B cell (primary cell): ENCODE data around the gene RAB3IL1. TPM values are rescaled to one million over a fixed set of nuclear protein-coding genes. Genes with fewer than 3 reads are reported as not detected.
A peak's percentile ranks its signal among the peaks of the same experiment; 100 is the strongest.

ENCODE experiments used
- ATAC-seq: fragments of 200-7000 bp; cut with Tn5 transposase; one replicate; pipeline ENCODE4 v1.10.0; 2021; ENCODE audit warnings: low read depth, mild to moderate bottlenecking, moderate number of reproducible peaks, moderate library complexity
- CTCF ChIA-PET: fragments of 350-600 bp; sonication (Branson Sonifier 250); formaldehyde crosslinking; loops from one replicate; lab custom pipeline; 2021; ENCODE audit warnings: antibody characterized with exemption, inconsistent platforms; lab: Charles Lee
- POLR2A ChIA-PET: fragments of 350-600 bp; sonication (Branson Sonifier 250); formaldehyde crosslinking; loops from one replicate; lab custom pipeline; 2021; ENCODE audit warnings: antibody characterized with exemption; lab: Charles Lee
- DNase-seq: peaks from one replicate; pipeline ENCODE4 v3.0.0; 2013
- H2AFZ ChIP-seq: 2 replicates; pipeline ENCODE4 v1.6.1; 2012; ENCODE audit warnings: mild to moderate bottlenecking, low read depth, low read length; ENCODE audit not compliant: insufficient read depth, poor library complexity, severe bottlenecking
- H3K27ac ChIP-seq, 2 donors: 1 replicate in 1 of 2; 2 replicates in 1 of 2; pipeline ENCODE4 v1.5.1; 2012 to 2013; ENCODE audit warnings: low read length in 2 of 2, mild to moderate bottlenecking in 2 of 2, moderate library complexity in 1 of 2
- H3K27me3 ChIP-seq, 4 experiments: fragments of 200-600 bp in 1 of 4; sonication (generic) in 1 of 4; replicated peaks in 1 of 4; 1 replicate in 2 of 4; 2 replicates in 2 of 4; pipeline versions ENCODE4 v1.6.1 to v1.7.0; 2013 to 2016; ENCODE audit warnings: low read length in 3 of 4, mild to moderate bottlenecking in 2 of 4, mixed read lengths in 1 of 4, moderate library complexity in 1 of 4; ENCODE audit not compliant: insufficient read depth in 4 of 4, control insufficient read depth in 3 of 4; ENCODE audit errors: control extremely low read depth in 1 of 4
- H3K36me3 ChIP-seq, 2 experiments: replicated peaks in 1 of 2; 1 replicate in 1 of 2; 2 replicates in 1 of 2; pipeline versions ENCODE4 v1.6.1 to v1.7.1; 2013; ENCODE audit warnings: low read length in 1 of 2; ENCODE audit not compliant: insufficient read depth in 2 of 2, control insufficient read depth in 1 of 2; ENCODE audit errors: control extremely low read depth in 1 of 2, extremely low read depth in 1 of 2
- H3K4me1 ChIP-seq, 2 donors: fragments of 200-600 bp in 1 of 2; sonication (generic) in 1 of 2; 1 replicate in 1 of 2; 2 replicates in 1 of 2; pipeline versions ENCODE4 v1.5.1 to v1.6.1; 2013 to 2017; ENCODE audit warnings: low read length in 2 of 2; ENCODE audit not compliant: control insufficient read depth in 2 of 2, insufficient read depth in 2 of 2
- H3K4me2 ChIP-seq: replicated peaks from 2 replicates; pipeline ENCODE3; 2012; ENCODE audit warnings: mild to moderate bottlenecking, low read depth, low read length; ENCODE audit not compliant: poor library complexity, severe bottlenecking
- H3K4me3 ChIP-seq, 5 experiments: fragments of 200-600 bp in 1 of 5; sonication (generic) in 1 of 5; 1 replicate in 3 of 5; 2 replicates in 2 of 5; pipeline versions ENCODE4 v1.5.1 to v1.7.0; 2011 to 2016; ENCODE audit warnings: low read length in 4 of 5, mild to moderate bottlenecking in 4 of 5, low read depth in 2 of 5, control low read depth in 1 of 5, moderate library complexity in 1 of 5; ENCODE audit not compliant: insufficient read depth in 1 of 5; ENCODE audit errors: control extremely low read depth in 1 of 5, extremely low read depth in 1 of 5
- H3K79me2 ChIP-seq: fragments of 200-600 bp; sonication (generic); one replicate; pipeline ENCODE4 v1.6.0; 2016; ENCODE audit warnings: low read length; ENCODE audit not compliant: control insufficient read depth, insufficient read depth
- H3K9ac ChIP-seq: fragments of 200-600 bp; sonication (generic); 2 replicates; pipeline ENCODE4 v1.6.1; 2017; ENCODE audit warnings: mild to moderate bottlenecking, low read length, moderate library complexity
- H3K9me3 ChIP-seq, 3 donors: one replicate each; pipeline versions ENCODE4 v1.6.1 to v1.7.1; 2013; ENCODE audit warnings: low read length in 2 of 3; ENCODE audit not compliant: control insufficient read depth in 2 of 3, insufficient read depth in 1 of 3; ENCODE audit errors: control extremely low read depth in 1 of 3
- H4K20me1 ChIP-seq: 2 replicates; pipeline ENCODE4 v1.6.0; 2012; ENCODE audit warnings: mild to moderate bottlenecking, low read length; ENCODE audit not compliant: insufficient read depth, control insufficient read depth, poor library complexity, severe bottlenecking
- H3K27ac Mint-ChIP-seq: one replicate; pipeline ENCODE4 v1.8.0; 2021; ENCODE audit warnings: mixed read lengths
- H3K27me3 Mint-ChIP-seq: one replicate; pipeline ENCODE4 v1.8.0; 2021; ENCODE audit warnings: mixed read lengths
- H3K4me1 Mint-ChIP-seq: one replicate; pipeline ENCODE4 v1.8.0; 2021; ENCODE audit warnings: mixed read lengths
- H3K4me3 Mint-ChIP-seq: one replicate; pipeline ENCODE4 v1.8.0; 2021; ENCODE audit warnings: mixed read lengths
- H3K9me3 Mint-ChIP-seq: one replicate; pipeline ENCODE4 v1.8.0; 2022; ENCODE audit warnings: mixed read lengths; ENCODE audit not compliant: insufficient read depth
- EZH2 ChIP-seq: IDR thresholded peaks from 2 replicates; pipeline ENCODE4 v1.6.1; 2012; ENCODE audit warnings: borderline replicate concordance, low read depth, mild to moderate bottlenecking, moderate library complexity, low read length; ENCODE audit not compliant: insufficient read depth, poor library complexity, severe bottlenecking
- WGBS: methylation state at CpG from one replicate; pipeline ENCODE4 v1.1.5; 2013; ENCODE audit warnings: missing lambda C conversion rate; ENCODE audit not compliant: insufficient coverage; 5-methylcytosine and 5-hydroxymethylcytosine counted together
- intact Hi-C: fragments of 100-400 bp; cut with micrococcal nuclease; formaldehyde crosslinking; loops from one replicate; pipeline ENCODE4 v1.10.0; 2022
- polyA plus RNA-seq: library from polyadenylated mRNA; depleted of rRNA; stranded (reverse); fragments of >200 nt; gene quantifications from 2 replicates; pipeline ENCODE4 v1.2.3, GENCODE V29; 2012
- total RNA-seq, 2 donors: library from RNA; stranded (reverse); fragments of 120-200 nt in 1 of 2; gene quantifications; 1 replicate in 1 of 2; 2 replicates in 1 of 2; pipeline versions ENCODE4 v1.2.3 to v1.2.4, GENCODE V29; 2013 to 2022
- TF ChIP-seq, protein P1 (sequence below): fragments of 200-600 bp; IDR thresholded peaks from one replicate; pipeline ENCODE4 v1.8.0; 2022; ENCODE audit warnings: antibody characterized with exemption, mild to moderate bottlenecking

Gene RAB3IL1
- total and polyA plus RNA-seq, 2 donors (not counting 1 experiment from before 2014, with no cell fraction given), result 0.27 TPM; not detected in 1

DNA sequence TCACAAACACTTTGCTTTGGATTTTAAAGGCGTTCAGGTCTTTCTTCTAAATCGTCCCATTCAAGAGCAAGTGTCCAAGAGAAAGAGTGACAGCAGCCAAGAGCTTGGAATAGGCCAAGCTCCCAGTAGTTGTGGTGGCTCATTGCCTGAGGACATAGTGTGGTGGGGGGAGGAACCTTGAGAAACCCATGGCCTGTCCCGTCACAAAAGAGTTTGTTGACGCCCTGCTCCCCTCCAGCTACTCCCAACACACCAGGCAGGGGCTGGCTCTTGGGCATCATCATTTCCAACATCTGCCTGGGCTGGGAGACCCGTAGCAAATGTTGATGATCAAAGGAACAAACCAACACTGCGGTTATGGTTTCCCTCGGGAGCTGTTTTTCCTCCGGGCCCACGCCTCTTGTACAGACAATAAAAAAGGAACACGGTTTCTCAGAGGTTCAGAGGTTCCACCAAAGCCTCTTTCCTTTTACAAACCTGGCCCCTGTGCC lies 46.8 kb downstream of the RAB3IL1 start:
- Mint-ChIP-seq H3K27ac (no peak overlapping the region), H3K9me3 (no peaks in the 10 kb centered on the region), H3K4me3 (no peak overlapping the region), H3K4me1 (peaks cover 8% of the 10 kb centered on the region), H3K27me3 (no peaks in the 10 kb centered on the region)
- no peak for DNase-seq
- peak overlapping the region; percentile 72 for H2AFZ ChIP-seq
- H4K20me1 ChIP-seq, result no peaks in the 10 kb centered on the region
- H3K36me3 ChIP-seq, result no peaks in the 10 kb centered on the region
- H3K4me1 ChIP-seq, result peaks cover 9 to 12% of the 10 kb centered on the region in 2 donors
- H3K4me2 ChIP-seq, result no peak overlapping the region
- no peaks in the 10 kb centered on the region for H3K9me3 ChIP-seq
- H3K27ac ChIP-seq, result no peak overlapping the region
- 20% methylated on average over 4 of the region's 10 CpGs for WGBS
- no peak for ATAC-seq
- intact Hi-C loops, result loop anchor here (1.0 kb wide), 5 partner anchors 21 to 212 kb away; partner anchors contain the start of gene FADS3
- peaks cover 0 to 4% (median 0%) of the 10 kb centered on the region in 4 experiments for H3K27me3 ChIP-seq
- no peak overlapping the region for H3K9ac ChIP-seq
- no peak for TF ChIP-seq EZH2
- TF ChIP-seq, protein P1, sequence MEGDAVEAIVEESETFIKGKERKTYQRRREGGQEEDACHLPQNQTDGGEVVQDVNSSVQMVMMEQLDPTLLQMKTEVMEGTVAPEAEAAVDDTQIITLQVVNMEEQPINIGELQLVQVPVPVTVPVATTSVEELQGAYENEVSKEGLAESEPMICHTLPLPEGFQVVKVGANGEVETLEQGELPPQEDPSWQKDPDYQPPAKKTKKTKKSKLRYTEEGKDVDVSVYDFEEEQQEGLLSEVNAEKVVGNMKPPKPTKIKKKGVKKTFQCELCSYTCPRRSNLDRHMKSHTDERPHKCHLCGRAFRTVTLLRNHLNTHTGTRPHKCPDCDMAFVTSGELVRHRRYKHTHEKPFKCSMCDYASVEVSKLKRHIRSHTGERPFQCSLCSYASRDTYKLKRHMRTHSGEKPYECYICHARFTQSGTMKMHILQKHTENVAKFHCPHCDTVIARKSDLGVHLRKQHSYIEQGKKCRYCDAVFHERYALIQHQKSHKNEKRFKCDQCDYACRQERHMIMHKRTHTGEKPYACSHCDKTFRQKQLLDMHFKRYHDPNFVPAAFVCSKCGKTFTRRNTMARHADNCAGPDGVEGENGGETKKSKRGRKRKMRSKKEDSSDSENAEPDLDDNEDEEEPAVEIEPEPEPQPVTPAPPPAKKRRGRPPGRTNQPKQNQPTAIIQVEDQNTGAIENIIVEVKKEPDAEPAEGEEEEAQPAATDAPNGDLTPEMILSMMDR, result no peak
- ChIA-PET CTCF (interaction anchor here (0.7 to 17.9 kb wide), 23 partner anchors 10 to 441 kb away, joined by 3 to 307 read pairs (median 6); partner anchors contain the start of genes BEST1 and FTH1), POLR2A (interaction anchor here (0.6 to 0.9 kb wide), 3 partner anchors 36 to 75 kb away, joined by 3 read pairs; no protein-coding TSS in a partner anchor)
- H3K4me3 ChIP-seq, result no peak overlapping the region
- no peaks in the 10 kb centered on the region for H3K79me2 ChIP-seq

DNA sequence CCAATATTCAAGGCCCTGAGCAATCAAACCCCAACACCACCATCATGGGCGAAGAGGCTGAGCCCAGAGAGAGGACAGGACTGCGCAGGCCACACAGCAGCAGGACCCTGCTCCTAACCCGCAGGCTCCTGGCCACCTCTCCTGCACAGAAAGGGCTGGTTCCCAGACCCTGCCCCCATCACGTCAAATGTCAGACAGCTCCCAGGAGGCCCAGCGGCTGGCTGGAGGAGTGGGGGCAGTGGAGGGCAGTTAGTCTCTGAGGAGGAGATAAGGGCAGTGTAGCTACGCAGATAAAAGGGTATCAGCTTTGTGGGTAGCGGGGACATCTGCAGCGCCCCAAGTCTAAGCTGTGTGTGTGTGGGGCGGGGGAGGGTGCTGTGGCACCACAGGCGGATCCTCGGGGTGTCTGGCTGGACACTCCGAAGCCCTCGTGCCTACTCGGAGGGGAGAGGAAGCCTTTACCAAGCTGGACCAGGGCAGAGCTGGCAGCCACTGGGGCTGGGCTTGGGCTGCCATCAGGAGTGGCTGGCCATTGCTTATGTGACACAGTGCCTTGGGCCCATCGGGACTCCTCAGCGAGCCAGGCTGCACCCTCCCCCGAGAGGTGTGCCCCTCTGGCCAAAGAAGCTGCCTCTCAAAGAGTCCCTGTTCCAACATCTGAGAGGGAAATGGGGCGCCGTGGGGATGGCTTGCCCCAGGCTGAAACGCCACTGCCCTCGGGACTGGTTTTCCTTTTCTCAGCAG lies 47.5 kb downstream of the RAB3IL1 start:
- H3K27ac ChIP-seq, result no peak overlapping the region
- H3K4me1 ChIP-seq, result peaks cover 9 to 12% of the 10 kb centered on the region in 2 donors
- 87% methylated on average over 21 of the region's 21 CpGs for WGBS
- Mint-ChIP-seq H3K4me3 (no peak overlapping the region), H3K27ac (no peak overlapping the region), H3K9me3 (no peaks in the 10 kb centered on the region), H3K4me1 (peaks cover 7% of the 10 kb centered on the region), H3K27me3 (no peaks in the 10 kb centered on the region)
- CTCF ChIA-PET, result interaction anchor here (0.6 to 17.9 kb wide), 21 partner anchors 11 to 441 kb away, joined by 3 to 307 read pairs (median 6); partner anchors contain the start of gene BEST1
- H3K79me2 ChIP-seq, result no peaks in the 10 kb centered on the region
- POLR2A ChIA-PET, result no interaction called here
- TF ChIP-seq, protein P1, result no peak
- TF ChIP-seq EZH2, result no peak
- no peak overlapping the region for H3K9ac ChIP-seq
- no peak overlapping the region for H3K4me3 ChIP-seq
- no peaks in the 10 kb centered on the region for H4K20me1 ChIP-seq
- H3K27me3 ChIP-seq, result peaks cover 0 to 4% (median 0%) of the 10 kb centered on the region in 4 experiments
- DNase-seq (no peak), ATAC-seq (no peak)
- H2AFZ ChIP-seq, result no peak overlapping the region
- intact Hi-C loops, result no loop called here
- no peak overlapping the region for H3K4me2 ChIP-seq
- no peaks in the 10 kb centered on the region for H3K36me3 ChIP-seq
- H3K9me3 ChIP-seq, result no peaks in the 10 kb centered on the region
